DOHH2 (cell line): Measurements from ENCODE around the gene PALLD.

ENCODE experiments used
- EZH2phosphoT487 ChIP-seq: fragments of 200-600 bp; sonication (generic); IDR thresholded peaks from 2 replicates; pipeline ENCODE4 v1.6.1; 2017; ENCODE audit warnings: borderline replicate concordance, mild to moderate bottlenecking, antibody characterized with exemption, low read length, moderate library complexity, mixed read lengths
- TF ChIP-seq, protein P1 (sequence below): fragments of 200-600 bp; sonication (generic); IDR thresholded peaks from one replicate; pipeline ENCODE4 v1.5.1; 2014; ENCODE audit warnings: antibody characterized with exemption, mild to moderate bottlenecking, low read depth, low read length; ENCODE audit not compliant: poor library complexity, severe bottlenecking

DNA sequence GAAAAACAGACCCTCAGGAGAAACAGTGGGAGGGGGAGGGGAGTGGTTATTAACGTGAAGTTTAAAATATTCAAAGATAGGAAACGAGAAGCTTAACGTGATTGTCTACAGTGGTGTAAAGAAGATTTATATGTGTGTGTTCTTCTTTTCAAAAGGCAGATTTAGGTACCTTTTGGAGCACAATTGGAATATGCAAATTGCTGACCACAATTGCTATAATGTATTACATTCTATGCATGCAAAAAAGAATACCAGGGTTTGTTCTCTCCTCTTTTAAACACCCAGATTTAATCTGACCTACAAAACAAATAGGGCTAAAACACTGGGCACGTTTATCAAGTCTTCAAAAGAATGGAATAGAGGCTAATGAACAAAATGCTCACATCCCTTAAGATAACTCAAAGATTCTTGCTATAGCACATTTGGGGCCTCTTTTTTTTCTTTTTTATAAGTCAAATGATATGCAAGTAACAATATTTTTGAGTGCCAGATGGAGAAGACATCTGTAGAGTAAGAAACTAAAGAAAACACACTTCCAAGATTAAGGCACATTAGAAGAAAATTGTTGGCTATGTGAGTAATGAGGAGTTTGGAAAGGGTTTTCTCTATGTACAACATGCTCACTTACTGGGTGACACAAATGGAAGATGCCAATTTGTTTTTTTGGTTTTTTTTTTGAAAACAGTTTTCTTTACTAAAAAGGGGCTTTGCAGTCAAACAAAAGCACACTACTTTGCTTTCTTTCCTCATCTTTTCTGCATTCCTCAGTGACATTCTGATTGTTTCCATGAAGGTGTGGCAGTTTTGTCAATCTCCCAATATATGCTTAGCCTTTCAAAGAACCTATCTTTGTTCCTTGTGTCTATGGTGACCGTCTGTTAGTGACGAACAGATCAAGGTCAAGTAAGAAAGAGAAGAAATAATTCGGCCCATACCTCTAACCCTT lies 240.3 kb downstream of the PALLD start:
- TF ChIP-seq, protein P1, sequence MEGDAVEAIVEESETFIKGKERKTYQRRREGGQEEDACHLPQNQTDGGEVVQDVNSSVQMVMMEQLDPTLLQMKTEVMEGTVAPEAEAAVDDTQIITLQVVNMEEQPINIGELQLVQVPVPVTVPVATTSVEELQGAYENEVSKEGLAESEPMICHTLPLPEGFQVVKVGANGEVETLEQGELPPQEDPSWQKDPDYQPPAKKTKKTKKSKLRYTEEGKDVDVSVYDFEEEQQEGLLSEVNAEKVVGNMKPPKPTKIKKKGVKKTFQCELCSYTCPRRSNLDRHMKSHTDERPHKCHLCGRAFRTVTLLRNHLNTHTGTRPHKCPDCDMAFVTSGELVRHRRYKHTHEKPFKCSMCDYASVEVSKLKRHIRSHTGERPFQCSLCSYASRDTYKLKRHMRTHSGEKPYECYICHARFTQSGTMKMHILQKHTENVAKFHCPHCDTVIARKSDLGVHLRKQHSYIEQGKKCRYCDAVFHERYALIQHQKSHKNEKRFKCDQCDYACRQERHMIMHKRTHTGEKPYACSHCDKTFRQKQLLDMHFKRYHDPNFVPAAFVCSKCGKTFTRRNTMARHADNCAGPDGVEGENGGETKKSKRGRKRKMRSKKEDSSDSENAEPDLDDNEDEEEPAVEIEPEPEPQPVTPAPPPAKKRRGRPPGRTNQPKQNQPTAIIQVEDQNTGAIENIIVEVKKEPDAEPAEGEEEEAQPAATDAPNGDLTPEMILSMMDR, result no peak
- no peak for TF ChIP-seq EZH2phosphoT487
